ENCODE results near the gene AGBL1. TPM values are rescaled to one million over a fixed set of nuclear protein-coding genes. Genes with fewer than 3 reads are reported as not detected.

Gene AGBL1
- total RNA-seq, 1 donor from 2014 or later = 5.5 TPM

- Histone ChIP-seq H4K20me1 (ENCODE audit: low read depth) (no peaks in the 10 kb centered on the region), H3K36me3 (no peaks in the 10 kb centered on the region), H3K4me2 (peak overlapping the region; percentile 72), H3F3A (ENCODE audit: low read depth) (peaks cover 19% of the 10 kb centered on the region), H3K27ac (peak overlapping the region; percentile 32), H3K9ac (no peak overlapping the region), H3K4me1 (peaks cover 56% of the 10 kb centered on the region), H3K79me2 (ENCODE audit: low read depth) (no peaks in the 10 kb centered on the region), H2AFZ (replicated peaks) (no peak overlapping the region), H3K4me3 (peak overlapping the region; percentile 16), H3K27me3 (no peaks in the 10 kb centered on the region), H3K9me3 (ENCODE audit: low read depth) (no peaks in the 10 kb centered on the region)
- Mint-ChIP-seq H3K4me1 (peaks cover 28% of the 10 kb centered on the region), H3K27me3 (ENCODE audit: insufficient read depth, low read depth) (peaks cover 10% of the 10 kb centered on the region), H3K9me3 (no peaks in the 10 kb centered on the region), H3K36me3 (no peaks in the 10 kb centered on the region), H3K27ac (no peak overlapping the region), H3K4me3 (no peak overlapping the region)
- DNase-seq (ENCODE audit: low spot score) = peak; percentile 86
- TF ChIP-seq CTCF (IDR thresholded peaks at IDR 0.05) = no peak
- no peak for TF ChIP-seq EZH2phosphoT487 (IDR thresholded peaks at IDR 0.05)
- no peak for TF ChIP-seq EZH2 (IDR thresholded peaks at IDR 0.05)
Observed at GRCh38 chr15:86382341-86382740, 302.7 kb downstream of the AGBL1 start.

GRCh38 chr15:86383611-86384010 lies 303.9 kb downstream of the AGBL1 start:
- H3K27me3 Mint-ChIP-seq (ENCODE audit: insufficient read depth, low read depth) = peaks cover 10% of the 10 kb centered on the region

GRCh38 chr15:86384186-86384585 lies 304.5 kb downstream of the AGBL1 start:
- Mint-ChIP-seq H3K27me3 (ENCODE audit: insufficient read depth, low read depth) (peaks cover 10% of the 10 kb centered on the region), H3K9me3 (no peaks in the 10 kb centered on the region), H3K4me3 (no peak overlapping the region), H3K36me3 (no peaks in the 10 kb centered on the region), H3K27ac (no peak overlapping the region), H3K4me1 (peaks cover 28% of the 10 kb centered on the region)
- peaks cover 19% of the 10 kb centered on the region for H3F3A ChIP-seq (ENCODE audit: low read depth)
- no peak overlapping the region for H2AFZ ChIP-seq (replicated peaks)
- H3K4me1 ChIP-seq = peaks cover 56% of the 10 kb centered on the region
- H3K9me3 ChIP-seq (ENCODE audit: low read depth) = no peaks in the 10 kb centered on the region
- no peak overlapping the region for H3K4me2 ChIP-seq
- no peaks in the 10 kb centered on the region for H4K20me1 ChIP-seq (ENCODE audit: low read depth)
- no peaks in the 10 kb centered on the region for H3K36me3 ChIP-seq
- DNase-seq (ENCODE audit: low spot score) = no peak
- no peak overlapping the region for H3K4me3 ChIP-seq
- TF ChIP-seq EZH2 (IDR thresholded peaks at IDR 0.05) = no peak
- TF ChIP-seq EZH2phosphoT487 (IDR thresholded peaks at IDR 0.05) = no peak
- no peak for TF ChIP-seq CTCF (IDR thresholded peaks at IDR 0.05)
- no peak overlapping the region for H3K27ac ChIP-seq
- no peaks in the 10 kb centered on the region for H3K79me2 ChIP-seq (ENCODE audit: low read depth)
- H3K27me3 ChIP-seq = no peaks in the 10 kb centered on the region
- H3K9ac ChIP-seq = no peak overlapping the region

More at GRCh38 chr15:86383611-86384010, 303.9 kb downstream of the AGBL1 start:
- TF ChIP-seq EZH2 (IDR thresholded peaks at IDR 0.05) (no peak), EZH2phosphoT487 (IDR thresholded peaks at IDR 0.05) (no peak), CTCF (IDR thresholded peaks at IDR 0.05) (no peak)
- no peak for DNase-seq (ENCODE audit: low spot score)
- H3K27me3 ChIP-seq = no peaks in the 10 kb centered on the region
- H3K79me2 ChIP-seq (ENCODE audit: low read depth) = no peaks in the 10 kb centered on the region
- peaks cover 19% of the 10 kb centered on the region for H3F3A ChIP-seq (ENCODE audit: low read depth)
- H3K36me3 ChIP-seq = no peaks in the 10 kb centered on the region
- no peak overlapping the region for H3K4me3 ChIP-seq
- no peak overlapping the region for H3K4me3 Mint-ChIP-seq
- H3K4me1 Mint-ChIP-seq = peaks cover 28% of the 10 kb centered on the region
- H3K9me3 ChIP-seq (ENCODE audit: low read depth) = no peaks in the 10 kb centered on the region
- no peaks in the 10 kb centered on the region for H4K20me1 ChIP-seq (ENCODE audit: low read depth)
- no peak overlapping the region for H3K27ac Mint-ChIP-seq
- no peak overlapping the region for H3K27ac ChIP-seq
- no peaks in the 10 kb centered on the region for H3K9me3 Mint-ChIP-seq
- peak overlapping the region; percentile 72 for H3K4me2 ChIP-seq
- H3K36me3 Mint-ChIP-seq = no peaks in the 10 kb centered on the region
- no peak overlapping the region for H2AFZ ChIP-seq (replicated peaks)
- H3K4me1 ChIP-seq = peaks cover 56% of the 10 kb centered on the region
- no peak overlapping the region for H3K9ac ChIP-seq

All from neural progenitor cell (in vitro differentiated cells).